HS-27A (cell line): ENCODE results near the gene ADGRD1.

ENCODE experiments used
- DNase-seq: peaks from one replicate; pipeline ENCODE4 v3.0.0-alpha.2; 2012; ENCODE audit warnings: low read depth, missing footprints

The ADGRD1 gene

GRCh38 chr12:131041968-131042833, 88.5 kb downstream of the ADGRD1 start:
- DNase-seq = no peak

- DNase-seq = no peak
Measured at GRCh38 chr12:131042834-131043245, 89.1 kb downstream of the ADGRD1 start.

- DNase-seq = no peak
Measured at GRCh38 chr12:131043401-131043871, 89.7 kb downstream of the ADGRD1 start.

- DNase-seq = no peak
Measured at GRCh38 chr12:131044136-131044535, 90.4 kb downstream of the ADGRD1 start.

- DNase-seq = no peak
Measured at GRCh38 chr12:131044760-131045381, 91.2 kb downstream of the ADGRD1 start.

GRCh38 chr12:131045705-131046460, 92.2 kb downstream of the ADGRD1 start:
- DNase-seq = no peak

GRCh38 chr12:131046813-131047788, 93.4 kb downstream of the ADGRD1 start:
- no peak for DNase-seq

GRCh38 chr12:131047789-131048610, 94.3 kb downstream of the ADGRD1 start:
- DNase-seq = no peak

GRCh38 chr12:131048611-131048990, 94.9 kb downstream of the ADGRD1 start:
- DNase-seq = no peak

- DNase-seq = no peak
Measured at GRCh38 chr12:131049002-131049401, 95.3 kb downstream of the ADGRD1 start.

- no peak for DNase-seq
Measured at GRCh38 chr12:131049549-131050339, 96.0 kb downstream of the ADGRD1 start.

GRCh38 chr12:131050463-131051154, 96.9 kb downstream of the ADGRD1 start:
- no peak for DNase-seq

- DNase-seq = no peak
Measured at GRCh38 chr12:131051155-131051473, 97.4 kb downstream of the ADGRD1 start.

GRCh38 chr12:131052063-131052781, 98.5 kb downstream of the ADGRD1 start:
- no peak for DNase-seq

- DNase-seq = no peak
Measured at GRCh38 chr12:131052929-131053328, 99.2 kb downstream of the ADGRD1 start.

GRCh38 chr12:131053567-131053966, 99.9 kb downstream of the ADGRD1 start:
- DNase-seq = no peak

- no peak for DNase-seq
Measured at GRCh38 chr12:131054345-131055092, 100.8 kb downstream of the ADGRD1 start.

- no peak for DNase-seq
Measured at GRCh38 chr12:131055093-131055465, 101.4 kb downstream of the ADGRD1 start.
